Measurements from ENCODE around the gene MLF1. TPM values are rescaled to one million over a fixed set of nuclear protein-coding genes. Genes with fewer than 3 reads are reported as not detected.

MLF1 gene
- polyA plus RNA-seq, 1 donor from 2014 or later, result 55.9 TPM

DNA sequence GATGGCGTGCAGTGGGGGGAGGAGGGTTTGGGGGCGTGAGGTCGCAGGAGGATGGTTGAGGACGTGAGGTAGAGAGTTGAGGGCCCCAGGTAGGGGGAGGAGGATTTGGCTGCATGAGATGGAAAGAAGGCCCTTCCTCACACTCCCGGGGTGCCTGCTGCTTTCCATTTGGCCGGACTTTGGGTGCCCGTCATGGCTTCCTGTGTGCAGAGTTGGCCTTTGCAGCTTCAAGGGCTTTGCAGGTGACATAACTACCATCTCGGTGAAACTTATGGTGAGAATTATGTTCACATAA lies 1.7 kb downstream of the MLF1 start:
- H3K4me2 ChIP-seq (ENCODE audit: low read length), result no peak overlapping the region
- H3K36me3 ChIP-seq (ENCODE audit: insufficient read depth, low read length), result no peaks in the 10 kb centered on the region
- no peaks in the 10 kb centered on the region for H3K27me3 ChIP-seq (ENCODE audit: insufficient read depth, low read depth, low read length)
- H3K4me3 ChIP-seq (ENCODE audit: low read length), result no peak overlapping the region
- no peaks in the 10 kb centered on the region for H3K9me3 ChIP-seq (ENCODE audit: low read length)
- H3K79me2 ChIP-seq (replicated peaks; ENCODE audit: insufficient read depth, low read length), result no peaks in the 10 kb centered on the region
- H3K27ac ChIP-seq (ENCODE audit: low read length), result no peak overlapping the region
- H4K20me1 ChIP-seq (ENCODE audit: insufficient read depth), result no peaks in the 10 kb centered on the region
- H3K9ac ChIP-seq (ENCODE audit: low read length), result no peak overlapping the region
- no peaks in the 10 kb centered on the region for H3F3A ChIP-seq (ENCODE audit: insufficient read depth, low read length, poor library complexity, severe bottlenecking)
- H2AFZ ChIP-seq (ENCODE audit: low read depth, low read length), result no peak overlapping the region
- TF ChIP-seq RAD21 (conservative IDR thresholded peaks at IDR 0.05) (no peak), TAF1 (IDR thresholded peaks at IDR 0.05; ENCODE audit: low read depth) (no peak), SMC3 (conservative IDR thresholded peaks at IDR 0.05; ENCODE audit: poor library complexity) (no peak), MXI1 (conservative IDR thresholded peaks at IDR 0.05; ENCODE audit: poor library complexity, severe bottlenecking) (no peak), EZH2 (IDR thresholded peaks at IDR 0.05; ENCODE audit: borderline replicate concordance, insufficient read depth, low read length, poor library complexity, severe bottlenecking) (no peak), POLR2AphosphoS5 (IDR thresholded peaks at IDR 0.05) (no peak), EP300 (conservative IDR thresholded peaks at IDR 0.05; ENCODE audit: poor library complexity, severe bottlenecking) (no peak)
- TF ChIP-seq, protein P1, sequence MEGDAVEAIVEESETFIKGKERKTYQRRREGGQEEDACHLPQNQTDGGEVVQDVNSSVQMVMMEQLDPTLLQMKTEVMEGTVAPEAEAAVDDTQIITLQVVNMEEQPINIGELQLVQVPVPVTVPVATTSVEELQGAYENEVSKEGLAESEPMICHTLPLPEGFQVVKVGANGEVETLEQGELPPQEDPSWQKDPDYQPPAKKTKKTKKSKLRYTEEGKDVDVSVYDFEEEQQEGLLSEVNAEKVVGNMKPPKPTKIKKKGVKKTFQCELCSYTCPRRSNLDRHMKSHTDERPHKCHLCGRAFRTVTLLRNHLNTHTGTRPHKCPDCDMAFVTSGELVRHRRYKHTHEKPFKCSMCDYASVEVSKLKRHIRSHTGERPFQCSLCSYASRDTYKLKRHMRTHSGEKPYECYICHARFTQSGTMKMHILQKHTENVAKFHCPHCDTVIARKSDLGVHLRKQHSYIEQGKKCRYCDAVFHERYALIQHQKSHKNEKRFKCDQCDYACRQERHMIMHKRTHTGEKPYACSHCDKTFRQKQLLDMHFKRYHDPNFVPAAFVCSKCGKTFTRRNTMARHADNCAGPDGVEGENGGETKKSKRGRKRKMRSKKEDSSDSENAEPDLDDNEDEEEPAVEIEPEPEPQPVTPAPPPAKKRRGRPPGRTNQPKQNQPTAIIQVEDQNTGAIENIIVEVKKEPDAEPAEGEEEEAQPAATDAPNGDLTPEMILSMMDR (IDR thresholded peaks at IDR 0.05; ENCODE audit: poor library complexity, severe bottlenecking), result no peak
- TF ChIP-seq, protein P2, sequence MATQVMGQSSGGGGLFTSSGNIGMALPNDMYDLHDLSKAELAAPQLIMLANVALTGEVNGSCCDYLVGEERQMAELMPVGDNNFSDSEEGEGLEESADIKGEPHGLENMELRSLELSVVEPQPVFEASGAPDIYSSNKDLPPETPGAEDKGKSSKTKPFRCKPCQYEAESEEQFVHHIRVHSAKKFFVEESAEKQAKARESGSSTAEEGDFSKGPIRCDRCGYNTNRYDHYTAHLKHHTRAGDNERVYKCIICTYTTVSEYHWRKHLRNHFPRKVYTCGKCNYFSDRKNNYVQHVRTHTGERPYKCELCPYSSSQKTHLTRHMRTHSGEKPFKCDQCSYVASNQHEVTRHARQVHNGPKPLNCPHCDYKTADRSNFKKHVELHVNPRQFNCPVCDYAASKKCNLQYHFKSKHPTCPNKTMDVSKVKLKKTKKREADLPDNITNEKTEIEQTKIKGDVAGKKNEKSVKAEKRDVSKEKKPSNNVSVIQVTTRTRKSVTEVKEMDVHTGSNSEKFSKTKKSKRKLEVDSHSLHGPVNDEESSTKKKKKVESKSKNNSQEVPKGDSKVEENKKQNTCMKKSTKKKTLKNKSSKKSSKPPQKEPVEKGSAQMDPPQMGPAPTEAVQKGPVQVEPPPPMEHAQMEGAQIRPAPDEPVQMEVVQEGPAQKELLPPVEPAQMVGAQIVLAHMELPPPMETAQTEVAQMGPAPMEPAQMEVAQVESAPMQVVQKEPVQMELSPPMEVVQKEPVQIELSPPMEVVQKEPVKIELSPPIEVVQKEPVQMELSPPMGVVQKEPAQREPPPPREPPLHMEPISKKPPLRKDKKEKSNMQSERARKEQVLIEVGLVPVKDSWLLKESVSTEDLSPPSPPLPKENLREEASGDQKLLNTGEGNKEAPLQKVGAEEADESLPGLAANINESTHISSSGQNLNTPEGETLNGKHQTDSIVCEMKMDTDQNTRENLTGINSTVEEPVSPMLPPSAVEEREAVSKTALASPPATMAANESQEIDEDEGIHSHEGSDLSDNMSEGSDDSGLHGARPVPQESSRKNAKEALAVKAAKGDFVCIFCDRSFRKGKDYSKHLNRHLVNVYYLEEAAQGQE (IDR thresholded peaks at IDR 0.05; ENCODE audit: borderline replicate concordance), result no peak
- H3K9me2 ChIP-seq (ENCODE audit: insufficient read depth, low read length), result no peaks in the 10 kb centered on the region

DNA sequence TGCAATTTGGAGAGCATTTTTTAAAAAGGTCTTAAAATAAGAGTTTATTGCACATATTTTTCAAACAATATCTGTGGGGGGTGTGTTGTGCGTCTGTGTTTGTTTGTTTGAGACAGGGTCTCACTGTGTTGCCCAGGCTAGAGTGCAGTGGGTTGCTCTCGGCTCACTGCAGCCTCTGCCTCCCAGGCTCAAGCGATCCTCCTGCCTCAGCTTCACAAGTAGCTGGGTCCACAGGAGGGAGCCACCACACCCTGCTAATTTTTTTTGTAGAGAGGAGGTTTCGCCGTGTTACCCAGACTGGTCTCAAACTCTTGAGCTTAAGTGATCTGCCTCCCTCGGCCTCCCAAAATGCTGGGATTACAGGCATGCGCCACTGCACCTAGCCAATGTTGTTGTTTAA lies 2.7 kb downstream of the MLF1 start:
- H3F3A ChIP-seq (ENCODE audit: insufficient read depth, low read length, poor library complexity, severe bottlenecking), result no peaks in the 10 kb centered on the region
- TF ChIP-seq, protein P1 (IDR thresholded peaks at IDR 0.05; ENCODE audit: poor library complexity, severe bottlenecking), result no peak
- TF ChIP-seq TAF1 (IDR thresholded peaks at IDR 0.05; ENCODE audit: low read depth) (no peak), RAD21 (conservative IDR thresholded peaks at IDR 0.05) (no peak), EP300 (conservative IDR thresholded peaks at IDR 0.05; ENCODE audit: poor library complexity, severe bottlenecking) (no peak), POLR2AphosphoS5 (IDR thresholded peaks at IDR 0.05) (no peak), MXI1 (conservative IDR thresholded peaks at IDR 0.05; ENCODE audit: poor library complexity, severe bottlenecking) (no peak), SMC3 (conservative IDR thresholded peaks at IDR 0.05; ENCODE audit: poor library complexity) (no peak), EZH2 (IDR thresholded peaks at IDR 0.05; ENCODE audit: borderline replicate concordance, insufficient read depth, low read length, poor library complexity, severe bottlenecking) (no peak)
- TF ChIP-seq, protein P2 (IDR thresholded peaks at IDR 0.05; ENCODE audit: borderline replicate concordance), result no peak
- H3K4me2 ChIP-seq (ENCODE audit: low read length), result no peak overlapping the region
- no peaks in the 10 kb centered on the region for H3K9me2 ChIP-seq (ENCODE audit: insufficient read depth, low read length)
- H3K27ac ChIP-seq (ENCODE audit: low read length), result no peak overlapping the region
- no peaks in the 10 kb centered on the region for H3K27me3 ChIP-seq (ENCODE audit: insufficient read depth, low read depth, low read length)
- H3K36me3 ChIP-seq (ENCODE audit: insufficient read depth, low read length), result no peaks in the 10 kb centered on the region
- H4K20me1 ChIP-seq (ENCODE audit: insufficient read depth), result no peaks in the 10 kb centered on the region
- no peaks in the 10 kb centered on the region for H3K9me3 ChIP-seq (ENCODE audit: low read length)
- no peaks in the 10 kb centered on the region for H3K79me2 ChIP-seq (replicated peaks; ENCODE audit: insufficient read depth, low read length)
- H3K9ac ChIP-seq (ENCODE audit: low read length), result no peak overlapping the region
- no peak overlapping the region for H3K4me3 ChIP-seq (ENCODE audit: low read length)
- H2AFZ ChIP-seq (ENCODE audit: low read depth, low read length), result no peak overlapping the region
